Right lobe of liver (tissue), 4 donors: ENCODE results near the gene LDB2.

ENCODE experiments used
- POLR2A ChIP-seq: fragments of 450-650 bp; IDR thresholded peaks from one replicate; pipeline ENCODE4 v1.6.1; 2017; ENCODE audit warnings: antibody characterized with exemption, mild to moderate bottlenecking
- TF ChIP-seq, protein P1 (sequence below), 4 donors: fragments of 200-600 bp in 3 of 4; fragments of 450-650 bp in 1 of 4; IDR thresholded peaks; one replicate each; pipeline versions ENCODE4 v1.5.1 to v1.8.0; 2016 to 2022; ENCODE audit warnings: antibody characterized with exemption in 4 of 4, mild to moderate bottlenecking in 2 of 4
- donor health status: DM: no; HTN: no; CAD: no.
- donor health status: DM: no; HTN: no; CAD: no.
- donor health status: DM: no; HTN: yes; CAD: no.

GRCh38 chr4:16617011-16617410 lies 281.4 kb downstream of the LDB2 start:
- TF ChIP-seq, protein P1, sequence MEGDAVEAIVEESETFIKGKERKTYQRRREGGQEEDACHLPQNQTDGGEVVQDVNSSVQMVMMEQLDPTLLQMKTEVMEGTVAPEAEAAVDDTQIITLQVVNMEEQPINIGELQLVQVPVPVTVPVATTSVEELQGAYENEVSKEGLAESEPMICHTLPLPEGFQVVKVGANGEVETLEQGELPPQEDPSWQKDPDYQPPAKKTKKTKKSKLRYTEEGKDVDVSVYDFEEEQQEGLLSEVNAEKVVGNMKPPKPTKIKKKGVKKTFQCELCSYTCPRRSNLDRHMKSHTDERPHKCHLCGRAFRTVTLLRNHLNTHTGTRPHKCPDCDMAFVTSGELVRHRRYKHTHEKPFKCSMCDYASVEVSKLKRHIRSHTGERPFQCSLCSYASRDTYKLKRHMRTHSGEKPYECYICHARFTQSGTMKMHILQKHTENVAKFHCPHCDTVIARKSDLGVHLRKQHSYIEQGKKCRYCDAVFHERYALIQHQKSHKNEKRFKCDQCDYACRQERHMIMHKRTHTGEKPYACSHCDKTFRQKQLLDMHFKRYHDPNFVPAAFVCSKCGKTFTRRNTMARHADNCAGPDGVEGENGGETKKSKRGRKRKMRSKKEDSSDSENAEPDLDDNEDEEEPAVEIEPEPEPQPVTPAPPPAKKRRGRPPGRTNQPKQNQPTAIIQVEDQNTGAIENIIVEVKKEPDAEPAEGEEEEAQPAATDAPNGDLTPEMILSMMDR (IDR thresholded peaks at IDR 0.05): no peak
- TF ChIP-seq POLR2A: no peak
